Naive thymus-derived CD4-positive, alpha-beta T cell (primary cell): ENCODE results near the gene STRBP. TPM values are rescaled to one million over a fixed set of nuclear protein-coding genes. Genes with fewer than 3 reads are reported as not detected.

Source experiments
- ATAC-seq: fragments of 150-1000 bp; cut with Tn5 transposase; 2 replicates; pipeline ENCODE4 v1.10.0; 2021; ENCODE audit warnings: mild to moderate bottlenecking, moderate library complexity
- CTCF ChIA-PET: fragments of 350-600 bp; sonication (Branson Sonifier 250); formaldehyde crosslinking; loops from one replicate; lab custom pipeline; 2021; ENCODE audit warnings: antibody characterized with exemption; lab: Charles Lee
- POLR2A ChIA-PET: fragments of 350-600 bp; sonication (Branson Sonifier 250); formaldehyde crosslinking; loops from one replicate; lab custom pipeline; 2021; ENCODE audit warnings: antibody characterized with exemption, inconsistent platforms; lab: Charles Lee
- DNase-seq, 9 donors: peaks; one replicate each; pipeline versions ENCODE4 v3.0.0 to v3.0.0-alpha.2; 2020 to 2022; ENCODE audit warnings: mixed read lengths in 1 of 9
- H3K27ac ChIP-seq: one replicate; pipeline ENCODE4 v1.7.0; 2013; ENCODE audit warnings: mild to moderate bottlenecking, low read depth, low read length, moderate library complexity
- H3K27me3 ChIP-seq, 2 donors: one replicate each; pipeline ENCODE4 v1.7.0; 2013; ENCODE audit warnings: low read length in 2 of 2, mild to moderate bottlenecking in 2 of 2, moderate library complexity in 2 of 2; ENCODE audit not compliant: control insufficient read depth in 2 of 2, insufficient read depth in 2 of 2
- H3K36me3 ChIP-seq, 3 experiments: 1 replicate in 2 of 3; 2 replicates in 1 of 3; pipeline ENCODE4 v1.7.0; 2013; ENCODE audit warnings: low read length in 3 of 3, mild to moderate bottlenecking in 3 of 3, moderate library complexity in 1 of 3; ENCODE audit not compliant: insufficient read depth in 3 of 3, control insufficient read depth in 2 of 3
- H3K4me1 ChIP-seq, 2 donors: one replicate each; pipeline ENCODE4 v1.7.0; 2013; ENCODE audit warnings: low read length in 2 of 2, mild to moderate bottlenecking in 2 of 2, moderate library complexity in 1 of 2; ENCODE audit not compliant: control insufficient read depth in 2 of 2, insufficient read depth in 2 of 2
- H3K4me3 ChIP-seq: 2 replicates; pipeline ENCODE4 v1.7.0; 2013; ENCODE audit warnings: mild to moderate bottlenecking, low read length
- H3K9me3 ChIP-seq, 3 experiments: 1 replicate in 2 of 3; 2 replicates in 1 of 3; pipeline ENCODE4 v1.7.0; 2013; ENCODE audit warnings: low read length in 3 of 3; ENCODE audit not compliant: control insufficient read depth in 2 of 3
- H3K27ac Mint-ChIP-seq, 9 donors: one replicate each; pipeline ENCODE4 v1.8.0; 2020 to 2022; ENCODE audit warnings: mixed read lengths in 9 of 9, mild to moderate bottlenecking in 8 of 9, moderate library complexity in 5 of 9, inconsistent platforms in 2 of 9
- H3K27me3 Mint-ChIP-seq, 5 donors: one replicate each; pipeline ENCODE4 v1.8.0; 2021 to 2022; ENCODE audit warnings: mixed read lengths in 5 of 5, mild to moderate bottlenecking in 1 of 5
- H3K36me3 Mint-ChIP-seq, 5 donors: one replicate each; pipeline ENCODE4 v1.8.0; 2020 to 2022; ENCODE audit warnings: mixed read lengths in 5 of 5, mild to moderate bottlenecking in 3 of 5, inconsistent platforms in 1 of 5
- H3K4me1 Mint-ChIP-seq, 7 donors: one replicate each; pipeline ENCODE4 v1.8.0; 2020 to 2022; ENCODE audit warnings: mixed read lengths in 7 of 7, mild to moderate bottlenecking in 3 of 7, inconsistent platforms in 1 of 7
- H3K4me3 Mint-ChIP-seq, 10 donors: one replicate each; pipeline ENCODE4 v1.8.0; 2020 to 2022; ENCODE audit warnings: mild to moderate bottlenecking in 10 of 10, mixed read lengths in 10 of 10, moderate library complexity in 6 of 10, inconsistent platforms in 2 of 10
- H3K9me3 Mint-ChIP-seq, 11 donors: one replicate each; pipeline ENCODE4 v1.8.0; 2020 to 2022; ENCODE audit warnings: mixed read lengths in 11 of 11, mild to moderate bottlenecking in 4 of 11, inconsistent platforms in 1 of 11, moderate library complexity in 1 of 11
- intact Hi-C, 2 donors: fragments of 100-400 bp; cut with micrococcal nuclease; formaldehyde crosslinking; loops; one replicate each; pipeline ENCODE4 v1.15.1; 2023
- polyA plus RNA-seq, 2 donors: library from polyadenylated mRNA; unstranded; fragments of 300-500 nt; fragmentation: Illumina TruSeq; gene quantifications; one replicate each; pipeline ENCODE4 v1.2.3, GENCODE V29; 2021
- total RNA-seq, 6 experiments: library from RNA in 5 of 6; stranded (reverse) in 5 of 6; gene quantifications; 1 replicate in 5 of 6; 2 replicates in 1 of 6; pipeline ENCODE4 v1.2.3 and lab custom pipeline; 2021 to 2026

STRBP gene
- total and polyA plus RNA-seq, 7 experiments from 2014 or later, result 14.5 to 28.8 (median 20.6) TPM

DNA sequence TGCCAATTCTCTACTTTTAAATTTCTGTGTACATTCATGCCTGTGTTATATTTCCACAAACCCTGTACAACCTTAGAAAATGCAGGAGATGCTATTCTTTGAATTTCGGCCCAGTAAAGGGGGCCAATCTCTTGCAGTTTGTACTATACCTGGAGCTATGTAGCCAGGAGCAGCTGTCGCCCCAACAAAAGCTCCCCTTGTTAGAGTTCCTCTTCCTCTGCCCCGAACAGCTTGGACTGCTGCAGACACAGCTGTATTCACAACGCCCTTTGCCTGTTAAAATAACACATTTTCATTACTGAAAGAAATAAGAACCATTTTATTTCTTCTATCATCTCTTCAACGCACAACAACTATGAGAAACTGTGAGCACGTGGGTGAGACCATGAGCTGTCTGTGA, 135.7 kb downstream of the STRBP start:
- POLR2A ChIA-PET, result no interaction called here
- no peaks in the 10 kb centered on the region for H3K4me1 Mint-ChIP-seq
- ATAC-seq (no peak), DNase-seq (no peak)
- H3K27ac Mint-ChIP-seq, result no peak overlapping the region
- Histone ChIP-seq H3K4me1 (no peaks in the 10 kb centered on the region), H3K4me3 (no peak overlapping the region), H3K27me3 (no peaks in the 10 kb centered on the region), H3K36me3 (peaks cover 0 to 42% (median 0%) of the 10 kb centered on the region in 3 experiments), H3K27ac (no peak overlapping the region), H3K9me3 (no peaks in the 10 kb centered on the region)
- intact Hi-C loops, result no loop called here
- H3K9me3 Mint-ChIP-seq, result no peaks in the 10 kb centered on the region
- no peaks in the 10 kb centered on the region for H3K27me3 Mint-ChIP-seq
- no peak overlapping the region for H3K4me3 Mint-ChIP-seq
- H3K36me3 Mint-ChIP-seq, result peaks cover 0 to 30% (median 15%) of the 10 kb centered on the region in 5 donors
- CTCF ChIA-PET, result no interaction called here

- POLR2A ChIA-PET, result interaction anchor here (0.6 kb wide), 1 partner anchor 54 kb away, joined by 3 read pairs; no protein-coding TSS in a partner anchor
Measured at GRCh38 chr9:123131993-123132392, 136.4 kb downstream of the STRBP start.

GRCh38 chr9:123131258-123131657, 137.1 kb downstream of the STRBP start:
- Histone ChIP-seq H3K36me3 (peaks cover 0 to 39% (median 0%) of the 10 kb centered on the region in 3 experiments), H3K9me3 (no peaks in the 10 kb centered on the region), H3K27ac (no peak overlapping the region), H3K4me1 (no peaks in the 10 kb centered on the region), H3K4me3 (no peak overlapping the region), H3K27me3 (no peaks in the 10 kb centered on the region)
- ATAC-seq, result no peak
- H3K27ac Mint-ChIP-seq, result no peak overlapping the region
- H3K27me3 Mint-ChIP-seq, result no peaks in the 10 kb centered on the region
- ChIA-PET CTCF (no interaction called here), POLR2A (no interaction called here)
- H3K4me3 Mint-ChIP-seq, result no peak overlapping the region
- no peaks in the 10 kb centered on the region for H3K9me3 Mint-ChIP-seq
- intact Hi-C loops, result no loop called here
- peaks cover 0 to 34% (median 12%) of the 10 kb centered on the region in 5 donors for H3K36me3 Mint-ChIP-seq
- DNase-seq, result no peak
- peaks cover 0 to 5% (median 0%) of the 10 kb centered on the region in 7 donors for H3K4me1 Mint-ChIP-seq

More at GRCh38 chr9:123131993-123132392, 136.4 kb downstream of the STRBP start:
- Histone ChIP-seq H3K36me3 (peaks cover 0 to 39% (median 0%) of the 10 kb centered on the region in 3 experiments), H3K27me3 (no peaks in the 10 kb centered on the region), H3K27ac (no peak overlapping the region), H3K9me3 (no peaks in the 10 kb centered on the region), H3K4me3 (no peak overlapping the region), H3K4me1 (no peaks in the 10 kb centered on the region)
- Mint-ChIP-seq H3K4me3 (no peak overlapping the region), H3K27me3 (no peaks in the 10 kb centered on the region), H3K9me3 (no peaks in the 10 kb centered on the region), H3K36me3 (peaks cover 0 to 34% (median 15%) of the 10 kb centered on the region in 5 donors), H3K4me1 (peaks cover 0 to 5% (median 0%) of the 10 kb centered on the region in 7 donors), H3K27ac (no peak overlapping the region)
- intact Hi-C loops, result no loop called here
- ATAC-seq, result no peak
- DNase-seq, result no peak
- CTCF ChIA-PET, result no interaction called here

DNA sequence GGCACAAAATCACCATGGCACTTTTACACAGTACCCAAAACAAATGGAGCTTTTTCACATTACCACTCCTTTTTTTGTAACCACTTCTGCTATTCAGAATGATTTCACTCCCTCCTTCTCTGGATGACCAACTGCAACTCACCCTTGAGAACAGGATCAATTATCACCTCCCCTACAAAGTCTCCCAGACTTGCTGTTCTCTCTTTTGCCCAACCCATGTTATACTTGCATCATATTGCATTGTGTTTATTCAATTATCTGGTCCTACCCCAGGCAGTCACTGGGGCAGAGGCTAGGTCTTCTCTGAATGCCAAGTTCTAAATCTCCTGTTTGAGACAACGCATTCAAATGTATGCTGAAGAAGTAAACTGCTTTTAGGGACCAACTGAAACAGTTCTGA, 139.0 kb downstream of the STRBP start:
- no peaks in the 10 kb centered on the region for H3K27me3 Mint-ChIP-seq
- no peaks in the 10 kb centered on the region for H3K27me3 ChIP-seq
- peaks cover 0 to 37% (median 3%) of the 10 kb centered on the region in 5 donors for H3K36me3 Mint-ChIP-seq
- no peaks in the 10 kb centered on the region for H3K9me3 Mint-ChIP-seq
- DNase-seq, result no peak
- H3K9me3 ChIP-seq, result no peaks in the 10 kb centered on the region
- H3K4me1 Mint-ChIP-seq, result peaks cover 0 to 5% (median 0%) of the 10 kb centered on the region in 7 donors
- ATAC-seq, result no peak
- POLR2A ChIA-PET, result no interaction called here
- H3K27ac Mint-ChIP-seq, result peak overlapping the region in 1 of 9 donors; percentile 33
- CTCF ChIA-PET, result no interaction called here
- no peaks in the 10 kb centered on the region for H3K4me1 ChIP-seq
- H3K36me3 ChIP-seq, result peaks cover 0 to 35% (median 0%) of the 10 kb centered on the region in 3 experiments
- no peak overlapping the region for H3K4me3 ChIP-seq
- no peak overlapping the region for H3K27ac ChIP-seq
- no peak overlapping the region for H3K4me3 Mint-ChIP-seq
- intact Hi-C loops, result no loop called here

DNA sequence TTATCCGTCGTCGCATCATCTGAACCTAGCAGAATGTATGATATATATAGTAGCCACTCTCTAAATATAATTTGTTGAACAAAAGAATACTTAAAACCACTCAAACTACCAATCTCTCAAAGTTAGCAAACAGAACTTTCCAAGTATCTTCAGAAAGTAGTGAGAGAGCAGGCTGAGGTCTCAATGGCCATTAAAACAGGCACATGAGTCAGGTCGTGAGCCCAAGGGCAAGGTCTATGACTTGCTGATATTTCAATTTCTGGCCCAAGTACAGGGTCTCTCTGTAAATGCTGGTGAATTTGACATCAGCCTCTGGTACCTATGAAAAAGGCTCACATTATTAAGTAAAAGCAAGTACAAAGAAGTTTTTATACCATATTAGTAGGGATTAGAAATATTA, 139.8 kb downstream of the STRBP start:
- Histone ChIP-seq H3K36me3 (peaks cover 0 to 41% (median 0%) of the 10 kb centered on the region in 3 experiments), H3K27ac (no peak overlapping the region), H3K4me1 (no peaks in the 10 kb centered on the region), H3K9me3 (no peaks in the 10 kb centered on the region), H3K27me3 (no peaks in the 10 kb centered on the region), H3K4me3 (no peak overlapping the region)
- Mint-ChIP-seq H3K27me3 (no peaks in the 10 kb centered on the region), H3K4me1 (peaks cover 0 to 5% (median 0%) of the 10 kb centered on the region in 7 donors), H3K9me3 (no peaks in the 10 kb centered on the region), H3K4me3 (no peak overlapping the region), H3K27ac (no peak overlapping the region), H3K36me3 (peaks cover 0 to 38% (median 6%) of the 10 kb centered on the region in 5 donors)
- ChIA-PET CTCF (no interaction called here), POLR2A (no interaction called here)
- intact Hi-C loops, result no loop called here
- no peak for ATAC-seq
- no peak for DNase-seq

- H3K36me3 ChIP-seq, result peaks cover 0 to 39% (median 0%) of the 10 kb centered on the region in 3 experiments
- no peaks in the 10 kb centered on the region for H3K4me1 ChIP-seq
- no peak overlapping the region for H3K4me3 ChIP-seq
- ChIA-PET POLR2A (interaction anchor here (0.6 kb wide), 1 partner anchor 232 kb away, joined by 3 read pairs; no protein-coding TSS in a partner anchor), CTCF (no interaction called here)
- H3K27me3 Mint-ChIP-seq, result no peaks in the 10 kb centered on the region
- peaks cover 0 to 5% (median 0%) of the 10 kb centered on the region in 7 donors for H3K4me1 Mint-ChIP-seq
- H3K27me3 ChIP-seq, result no peaks in the 10 kb centered on the region
- no peaks in the 10 kb centered on the region for H3K9me3 ChIP-seq
- intact Hi-C loops, result no loop called here
- H3K9me3 Mint-ChIP-seq, result no peaks in the 10 kb centered on the region
- no peak overlapping the region for H3K4me3 Mint-ChIP-seq
- no peak for ATAC-seq
- no peak overlapping the region for H3K27ac ChIP-seq
- DNase-seq, result no peak
- H3K27ac Mint-ChIP-seq, result no peak overlapping the region
- H3K36me3 Mint-ChIP-seq, result peaks cover 0 to 43% (median 6%) of the 10 kb centered on the region in 5 donors
Measured at GRCh38 chr9:123127512-123128075, 140.8 kb downstream of the STRBP start.

- ChIA-PET POLR2A (no interaction called here), CTCF (no interaction called here)
- H3K4me1 Mint-ChIP-seq, result peaks cover 0 to 4% (median 0%) of the 10 kb centered on the region in 7 donors
- DNase-seq, result no peak
- Histone ChIP-seq H3K4me1 (no peaks in the 10 kb centered on the region), H3K4me3 (no peak overlapping the region), H3K36me3 (peaks cover 0 to 17% (median 0%) of the 10 kb centered on the region in 3 experiments), H3K27me3 (no peaks in the 10 kb centered on the region), H3K9me3 (no peaks in the 10 kb centered on the region), H3K27ac (no peak overlapping the region)
- H3K27ac Mint-ChIP-seq, result no peak overlapping the region
- no peaks in the 10 kb centered on the region for H3K9me3 Mint-ChIP-seq
- ATAC-seq, result no peak
- intact Hi-C loops, result no loop called here
- no peak overlapping the region for H3K4me3 Mint-ChIP-seq
- H3K27me3 Mint-ChIP-seq, result no peaks in the 10 kb centered on the region
- peaks cover 0 to 30% (median 5%) of the 10 kb centered on the region in 5 donors for H3K36me3 Mint-ChIP-seq
Measured at GRCh38 chr9:123121457-123121856, 146.9 kb downstream of the STRBP start.
